GM12891 (cell line): ENCODE measurements around the gene L1CAM.

ENCODE experiments used
- POLR2A ChIP-seq: IDR thresholded peaks from 2 replicates; pipeline ENCODE4 v1.6.1; 2011; ENCODE audit warnings: low read depth, low read length, control low read depth
- POLR2AphosphoS5 ChIP-seq: IDR thresholded peaks from 2 replicates; pipeline ENCODE4 v1.6.1; 2011; ENCODE audit warnings: low read depth, low read length, control low read depth
- TAF1 ChIP-seq: IDR thresholded peaks from 2 replicates; pipeline ENCODE4 v1.6.1; 2011; ENCODE audit warnings: low read depth, low read length, control low read depth

DNA sequence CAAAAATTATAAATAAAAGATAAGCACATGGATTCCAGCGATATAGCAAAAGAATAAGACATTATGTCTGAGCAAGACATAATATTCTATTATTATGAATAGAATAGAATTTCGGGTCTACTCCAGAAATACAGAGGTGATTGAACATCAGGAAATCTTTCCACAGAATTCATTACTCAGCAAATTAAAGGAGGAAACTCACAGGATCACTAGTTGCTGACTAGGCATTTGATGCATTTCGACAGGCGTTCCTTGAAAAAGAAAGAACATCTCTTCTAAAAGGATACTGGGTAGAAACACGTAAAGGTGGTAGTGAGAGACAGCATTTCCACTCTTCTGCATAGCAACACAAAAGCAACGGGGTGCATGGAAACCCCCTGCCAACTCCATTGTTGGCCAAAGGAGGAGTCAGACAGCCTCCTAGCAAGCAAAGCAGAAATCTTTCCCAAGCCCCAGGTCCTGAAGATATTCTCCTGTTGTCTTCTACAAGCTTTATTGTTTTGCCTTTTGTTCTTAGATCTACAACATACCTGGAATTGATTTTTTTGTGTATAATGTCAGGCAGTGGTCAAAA is 41.4 kb downstream of the L1CAM start:
- TF ChIP-seq TAF1 (no peak), POLR2A (no peak), POLR2AphosphoS5 (no peak)
